Measurements from ENCODE around the gene EPHB2.
"Not testable (repeated sequence)": the region's sequence is repeated elsewhere in the genome, so short reads cannot be mapped to it uniquely, and the experiment has no call there.

The EPHB2 gene

DNA sequence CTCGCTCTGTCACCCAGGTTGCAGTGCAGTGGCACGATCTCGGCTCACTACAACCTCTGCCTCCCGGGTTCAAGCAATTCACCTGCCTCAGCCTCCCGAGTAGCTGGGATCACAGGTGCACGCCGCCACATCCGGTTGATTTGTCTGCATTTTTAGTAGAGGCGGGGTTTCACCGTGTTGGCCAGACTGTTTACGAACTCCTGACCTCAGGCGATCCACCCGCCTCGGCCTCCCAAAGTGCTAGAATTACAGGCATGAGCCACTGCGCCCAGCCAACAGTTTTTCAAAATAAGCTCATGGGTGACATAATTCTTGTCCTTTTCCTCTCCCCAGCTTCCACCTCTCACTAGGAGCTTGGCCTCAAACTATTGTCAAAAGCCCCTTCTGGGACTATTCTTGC is 34.5 kb upstream of the EPHB2 start:
- H3K4me3 ChIP-seq (ENCODE audit: low read length); H3K9me3 ChIP-seq (ENCODE audit: control insufficient read depth, low read length); H3K4me1 ChIP-seq (ENCODE audit: control insufficient read depth, insufficient read depth, low read length); H3K9ac ChIP-seq (ENCODE audit: low read length); DNase-seq (ENCODE audit: low read depth); H3K36me3 ChIP-seq (ENCODE audit: control insufficient read depth, insufficient read depth, low read length, severe bottlenecking): not testable (repeated sequence)
- peaks cover 33% of the 10 kb centered on the region for H3K27me3 ChIP-seq (replicated peaks; ENCODE audit: control insufficient read depth, insufficient read depth, low read length)

DNA sequence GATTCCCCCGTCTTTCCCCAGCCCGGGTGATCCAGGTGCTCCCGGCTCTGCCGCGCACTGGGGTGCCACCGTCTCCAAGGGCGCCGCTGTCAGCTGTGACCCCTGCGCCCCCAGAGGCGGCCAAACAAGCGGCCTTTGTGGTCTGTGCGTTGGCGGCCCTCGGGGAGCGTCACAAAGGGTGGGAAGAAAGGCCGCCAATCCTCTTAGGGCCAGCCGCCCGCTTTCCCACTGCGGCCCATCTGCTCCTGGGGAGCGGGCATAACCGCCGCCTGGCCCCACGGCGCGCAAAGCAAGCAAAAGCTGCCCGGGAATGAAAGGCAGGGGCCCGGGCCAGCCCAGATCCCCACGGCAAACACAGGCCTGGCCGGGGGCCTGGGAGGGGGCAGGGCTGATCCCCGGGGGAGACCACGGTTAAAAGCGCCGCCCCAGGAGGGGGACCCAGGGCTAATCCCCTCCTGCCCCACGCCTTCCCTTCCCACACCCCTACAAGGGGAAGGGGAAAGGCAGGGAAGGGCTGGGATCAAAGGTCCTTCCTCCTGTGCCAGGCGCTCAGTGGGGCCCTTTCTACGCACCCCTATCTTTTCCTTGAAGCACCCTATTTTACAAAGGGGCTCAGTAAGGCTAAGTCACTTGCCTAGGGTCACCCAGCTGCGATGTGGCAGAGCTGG is 33.6 kb upstream of the EPHB2 start:
- Histone ChIP-seq H3K36me3 (ENCODE audit: control insufficient read depth, insufficient read depth, low read length, severe bottlenecking) (no peaks in the 10 kb centered on the region), H3K27me3 (replicated peaks; ENCODE audit: control insufficient read depth, insufficient read depth, low read length) (peaks cover 24% of the 10 kb centered on the region), H3K9me3 (ENCODE audit: control insufficient read depth, low read length) (no peaks in the 10 kb centered on the region), H3K4me3 (ENCODE audit: low read length) (no peak overlapping the region), H3K4me1 (ENCODE audit: control insufficient read depth, insufficient read depth, low read length) (peaks cover 8% of the 10 kb centered on the region), H3K9ac (ENCODE audit: low read length) (no peak overlapping the region)
- no peak for DNase-seq (ENCODE audit: low read depth)

- no peaks in the 10 kb centered on the region for H3K9me3 ChIP-seq (ENCODE audit: control insufficient read depth, low read length)
- no peak overlapping the region for H3K4me3 ChIP-seq (ENCODE audit: low read length)
- H3K4me1 ChIP-seq (ENCODE audit: control insufficient read depth, insufficient read depth, low read length) = peaks cover 8% of the 10 kb centered on the region
- no peak for DNase-seq (ENCODE audit: low read depth)
- H3K27me3 ChIP-seq (replicated peaks; ENCODE audit: control insufficient read depth, insufficient read depth, low read length) = peaks cover 19% of the 10 kb centered on the region
- no peaks in the 10 kb centered on the region for H3K36me3 ChIP-seq (ENCODE audit: control insufficient read depth, insufficient read depth, low read length, severe bottlenecking)
- no peak overlapping the region for H3K9ac ChIP-seq (ENCODE audit: low read length)
Measured at GRCh38 chr1:22677931-22678896, 32.4 kb upstream of the EPHB2 start.

GRCh38 chr1:22680726-22681125 is 29.9 kb upstream of the EPHB2 start:
- DNase-seq (ENCODE audit: low read depth) = no peak
- Histone ChIP-seq H3K9ac (ENCODE audit: low read length) (no peak overlapping the region), H3K4me1 (ENCODE audit: control insufficient read depth, insufficient read depth, low read length) (peaks cover 11% of the 10 kb centered on the region), H3K9me3 (ENCODE audit: control insufficient read depth, low read length) (no peaks in the 10 kb centered on the region), H3K4me3 (ENCODE audit: low read length) (no peak overlapping the region), H3K27me3 (replicated peaks; ENCODE audit: control insufficient read depth, insufficient read depth, low read length) (peaks cover 19% of the 10 kb centered on the region), H3K36me3 (ENCODE audit: control insufficient read depth, insufficient read depth, low read length, severe bottlenecking) (no peaks in the 10 kb centered on the region)

- Histone ChIP-seq H3K27me3 (replicated peaks; ENCODE audit: control insufficient read depth, insufficient read depth, low read length) (peaks cover 22% of the 10 kb centered on the region), H3K36me3 (ENCODE audit: control insufficient read depth, insufficient read depth, low read length, severe bottlenecking) (no peaks in the 10 kb centered on the region)
- DNase-seq (ENCODE audit: low read depth) = no peak
Measured at GRCh38 chr1:22681556-22682276, 28.9 kb upstream of the EPHB2 start.

DNA sequence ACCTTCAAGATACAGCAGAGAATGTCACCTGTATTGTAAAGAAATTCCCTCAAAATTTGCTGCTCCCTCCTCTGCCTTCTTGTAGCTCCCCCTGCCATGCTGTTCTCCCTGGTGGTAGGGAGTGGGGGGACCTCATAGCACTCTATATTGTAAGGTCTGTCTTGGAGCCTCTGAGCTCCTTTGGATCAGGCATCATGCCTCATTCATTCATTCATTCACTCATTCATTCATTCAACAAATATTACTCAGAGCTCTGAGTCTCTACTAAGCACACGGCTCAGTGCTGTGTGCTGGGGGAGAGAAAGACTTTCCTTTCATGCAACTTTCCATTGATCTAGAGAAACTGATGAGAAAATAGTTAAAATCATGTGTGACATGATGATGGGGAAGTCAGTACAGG is 27.1 kb upstream of the EPHB2 start:
- Histone ChIP-seq H3K4me3 (ENCODE audit: low read length) (no peak overlapping the region), H3K4me1 (ENCODE audit: control insufficient read depth, insufficient read depth, low read length) (peaks cover 6% of the 10 kb centered on the region), H3K27me3 (replicated peaks; ENCODE audit: control insufficient read depth, insufficient read depth, low read length) (peaks cover 24% of the 10 kb centered on the region), H3K36me3 (ENCODE audit: control insufficient read depth, insufficient read depth, low read length, severe bottlenecking) (no peaks in the 10 kb centered on the region), H3K9me3 (ENCODE audit: control insufficient read depth, low read length) (no peaks in the 10 kb centered on the region), H3K9ac (ENCODE audit: low read length) (no peak overlapping the region)
- no peak for DNase-seq (ENCODE audit: low read depth)

More at GRCh38 chr1:22681556-22682276, 28.9 kb upstream of the EPHB2 start:
- Histone ChIP-seq H3K4me1 (ENCODE audit: control insufficient read depth, insufficient read depth, low read length) (peaks cover 6% of the 10 kb centered on the region), H3K9me3 (ENCODE audit: control insufficient read depth, low read length) (no peaks in the 10 kb centered on the region), H3K4me3 (ENCODE audit: low read length) (no peak overlapping the region), H3K9ac (ENCODE audit: low read length) (no peak overlapping the region)

DNA sequence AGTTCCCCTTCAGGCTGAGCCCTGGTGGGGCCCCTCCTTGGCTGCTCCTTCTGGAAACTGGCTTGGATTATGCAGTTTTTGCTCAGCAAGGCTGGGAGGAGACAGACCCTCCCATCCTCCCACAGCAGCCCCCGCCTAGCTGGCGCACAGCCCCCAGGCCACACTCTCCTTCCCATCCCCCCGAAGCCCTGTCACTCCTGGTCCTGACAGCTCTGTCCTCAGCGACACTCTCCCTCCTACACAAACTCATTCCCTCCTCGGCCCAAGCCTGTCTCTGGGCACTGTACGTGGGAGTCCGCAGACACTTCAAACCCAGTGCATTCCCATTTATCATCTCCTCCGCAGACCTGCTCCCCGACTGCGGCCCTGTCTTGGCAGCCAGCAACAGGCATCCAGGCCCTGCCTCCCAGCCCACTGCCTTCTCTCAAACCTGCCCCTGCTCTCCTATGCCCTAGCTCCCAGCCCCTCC is 25.0 kb upstream of the EPHB2 start:
- H3K9me3 ChIP-seq (ENCODE audit: control insufficient read depth, low read length) = no peaks in the 10 kb centered on the region
- no peak for DNase-seq (ENCODE audit: low read depth)
- H3K9ac ChIP-seq (ENCODE audit: low read length) = no peak overlapping the region
- H3K36me3 ChIP-seq (ENCODE audit: control insufficient read depth, insufficient read depth, low read length, severe bottlenecking) = no peaks in the 10 kb centered on the region
- no peak overlapping the region for H3K4me3 ChIP-seq (ENCODE audit: low read length)
- H3K4me1 ChIP-seq (ENCODE audit: control insufficient read depth, insufficient read depth, low read length) = peaks cover 6% of the 10 kb centered on the region
- peaks cover 20% of the 10 kb centered on the region for H3K27me3 ChIP-seq (replicated peaks; ENCODE audit: control insufficient read depth, insufficient read depth, low read length)

- no peak overlapping the region for H3K4me3 ChIP-seq (ENCODE audit: low read length)
- peaks cover 6% of the 10 kb centered on the region for H3K4me1 ChIP-seq (ENCODE audit: control insufficient read depth, insufficient read depth, low read length)
- DNase-seq (ENCODE audit: low read depth) = no peak
- peaks cover 16% of the 10 kb centered on the region for H3K27me3 ChIP-seq (replicated peaks; ENCODE audit: control insufficient read depth, insufficient read depth, low read length)
- no peak overlapping the region for H3K9ac ChIP-seq (ENCODE audit: low read length)
- H3K36me3 ChIP-seq (ENCODE audit: control insufficient read depth, insufficient read depth, low read length, severe bottlenecking) = no peaks in the 10 kb centered on the region
- no peaks in the 10 kb centered on the region for H3K9me3 ChIP-seq (ENCODE audit: control insufficient read depth, low read length)
Measured at GRCh38 chr1:22687191-22687590, 23.4 kb upstream of the EPHB2 start.

DNA sequence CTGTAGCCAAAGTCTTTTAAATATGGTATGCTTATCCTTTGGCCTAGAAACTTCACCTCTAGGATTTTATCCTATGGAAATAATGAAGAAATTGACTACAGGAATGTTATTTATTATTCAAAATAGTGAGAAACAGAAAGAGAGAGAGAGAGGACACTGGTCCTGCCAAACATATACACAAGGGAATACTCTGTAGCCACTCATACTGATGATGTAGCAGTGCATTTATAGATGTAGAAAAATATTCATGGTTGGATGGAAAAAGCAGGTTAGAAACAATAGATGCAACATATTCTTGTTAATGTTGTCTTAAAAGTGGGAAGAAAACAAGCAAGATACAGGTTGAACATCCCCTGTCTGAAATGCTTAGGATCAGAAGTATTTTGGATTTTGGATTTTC is 22.2 kb upstream of the EPHB2 start:
- Histone ChIP-seq H3K4me1 (ENCODE audit: control insufficient read depth, insufficient read depth, low read length) (peaks cover 6% of the 10 kb centered on the region), H3K36me3 (ENCODE audit: control insufficient read depth, insufficient read depth, low read length, severe bottlenecking) (no peaks in the 10 kb centered on the region), H3K9ac (ENCODE audit: low read length) (no peak overlapping the region), H3K4me3 (ENCODE audit: low read length) (no peak overlapping the region), H3K9me3 (ENCODE audit: control insufficient read depth, low read length) (no peaks in the 10 kb centered on the region), H3K27me3 (replicated peaks; ENCODE audit: control insufficient read depth, insufficient read depth, low read length) (peaks cover 10% of the 10 kb centered on the region)
- DNase-seq (ENCODE audit: low read depth) = no peak

- Histone ChIP-seq H3K27me3 (replicated peaks; ENCODE audit: control insufficient read depth, insufficient read depth, low read length) (peaks cover 10% of the 10 kb centered on the region), H3K4me3 (ENCODE audit: low read length) (no peak overlapping the region), H3K4me1 (ENCODE audit: control insufficient read depth, insufficient read depth, low read length) (peaks cover 6% of the 10 kb centered on the region), H3K9ac (ENCODE audit: low read length) (no peak overlapping the region), H3K36me3 (ENCODE audit: control insufficient read depth, insufficient read depth, low read length, severe bottlenecking) (no peaks in the 10 kb centered on the region), H3K9me3 (ENCODE audit: control insufficient read depth, low read length) (no peaks in the 10 kb centered on the region)
- peak; percentile 55 for DNase-seq (ENCODE audit: low read depth)
Measured at GRCh38 chr1:22689505-22689904, 21.1 kb upstream of the EPHB2 start.
